Upper lobe of left lung (tissue), 6 donors: ENCODE results near the gene SKIC2. TPM values are rescaled to one million over a fixed set of nuclear protein-coding genes. Genes with fewer than 3 reads are reported as not detected.
"Not testable (repeated sequence)": the region's sequence is repeated elsewhere in the genome, so short reads cannot be mapped to it uniquely, and the experiment has no call there.

ENCODE experiments used
- ATAC-seq, 2 donors: fragments of 200-7000 bp; cut with Tn5 transposase; one replicate each; pipeline ENCODE4 v1.9.1; 2022; ENCODE audit warnings: mild to moderate bottlenecking in 2 of 2, moderate library complexity in 2 of 2; ENCODE audit not compliant: low FRiP score in 2 of 2
- DNase-seq, 2 donors: peaks; one replicate each; pipeline ENCODE4 v3.0.0-alpha.2; 2019 to 2020
- H3K27ac ChIP-seq, 4 donors: fragments of 200-600 bp; sonication (generic); one replicate each; pipeline ENCODE4 v1.5.1; 2016 to 2019
- H3K27me3 ChIP-seq, 4 donors: fragments of 200-600 bp; sonication (generic); one replicate each; pipeline ENCODE4 v1.5.1; 2017 to 2019
- H3K36me3 ChIP-seq, 4 donors: fragments of 200-600 bp; sonication (generic); one replicate each; pipeline ENCODE4 v1.5.1; 2016 to 2019
- H3K4me1 ChIP-seq, 4 donors: fragments of 200-600 bp; sonication (generic); one replicate each; pipeline ENCODE4 v1.5.1; 2018 to 2019
- H3K4me3 ChIP-seq, 4 donors: fragments of 200-600 bp; sonication (generic); one replicate each; pipeline ENCODE4 v1.5.1; 2017 to 2019; ENCODE audit warnings: mild to moderate bottlenecking in 2 of 4, moderate library complexity in 1 of 4
- H3K9me3 ChIP-seq, 4 donors: fragments of 200-600 bp; sonication (generic); one replicate each; pipeline ENCODE4 v1.5.1; 2018 to 2019
- CTCF ChIP-seq, 6 experiments: fragments of 450-650 bp in 4 of 6; fragments of 200-600 bp in 2 of 6; sonication (generic) in 2 of 6; IDR thresholded peaks; one replicate each; pipeline ENCODE4 v1.5.1; 2016 to 2019; ENCODE audit warnings: antibody characterized with exemption in 6 of 6
- EP300 ChIP-seq, 4 donors: sonication (generic); formaldehyde crosslinking; IDR thresholded peaks; one replicate each; pipeline ENCODE4 v1.5.1; 2017; ENCODE audit warnings: antibody characterized with exemption in 4 of 4, control low read depth in 2 of 4
- POLR2A ChIP-seq, 4 donors: fragments of 450-650 bp; IDR thresholded peaks; one replicate each; pipeline ENCODE4 v1.5.1; 2016 to 2017; ENCODE audit warnings: antibody characterized with exemption in 4 of 4, mild to moderate bottlenecking in 2 of 4
- POLR2AphosphoS5 ChIP-seq, 2 donors: sonication (generic); formaldehyde crosslinking; IDR thresholded peaks; one replicate each; pipeline ENCODE4 v1.5.1; 2017; ENCODE audit warnings: antibody characterized with exemption in 2 of 2
- WGBS, 2 donors: methylation state at CpG; one replicate each; pipeline ENCODE4 v1.1.5; 2017 to 2018; 5-methylcytosine and 5-hydroxymethylcytosine counted together
- total RNA-seq, 6 donors: library from RNA; depleted of rRNA in 4 of 6; stranded (reverse); fragments of >200 nt in 4 of 6; gene quantifications; one replicate each; pipeline versions ENCODE4 v1.1.0 to v1.2.1, GENCODE V29; 2016 to 2021
- donor health status: DM: no; HTN: no; CAD: no; lungs with moderate emphysema.
- donor health status: DM: no; HTN: yes; CAD: no; lungs with severe emphysema.

Gene SKIC2
- total RNA-seq, 6 donors from 2014 or later, result 27.7 to 172 (median 58.6) TPM

GRCh38 chr6:31977816-31978431 is 18.9 kb downstream of the SKIC2 start:
- TF ChIP-seq POLR2AphosphoS5 (IDR thresholded peaks at IDR 0.05) (no peak), CTCF (IDR thresholded peaks at IDR 0.05) (no peak), POLR2A (IDR thresholded peaks at IDR 0.05) (no peak), EP300 (IDR thresholded peaks at IDR 0.05) (no peak)
- peaks cover 10 to 18% (median 11%) of the 10 kb centered on the region in 4 donors for H3K4me1 ChIP-seq

GRCh38 chr6:31978831-31979230 is 19.9 kb downstream of the SKIC2 start:
- ATAC-seq (no peak), DNase-seq (no peak)
- H3K27ac ChIP-seq, result no peak overlapping the region
- H3K9me3 ChIP-seq, result no peaks in the 10 kb centered on the region
- H3K27me3 ChIP-seq, result no peaks in the 10 kb centered on the region
- no peak overlapping the region for H3K4me3 ChIP-seq
- peaks cover under 1 to 9% (median 2%) of the 10 kb centered on the region in 4 donors for H3K4me1 ChIP-seq
- WGBS, 2 donors, result 92 to 98% methylated on average over 5 of the region's 5 CpGs
- no peak for TF ChIP-seq POLR2A (IDR thresholded peaks at IDR 0.05)
- no peak for TF ChIP-seq CTCF (IDR thresholded peaks at IDR 0.05)
- no peak for TF ChIP-seq EP300 (IDR thresholded peaks at IDR 0.05)
- peaks cover 7 to 15% (median 10%) of the 10 kb centered on the region in 4 donors for H3K36me3 ChIP-seq

More at GRCh38 chr6:31977816-31978431, 18.9 kb downstream of the SKIC2 start:
- DNase-seq, result no peak
- H3K27ac ChIP-seq, result no peak overlapping the region
- no peak for ATAC-seq
- H3K36me3 ChIP-seq, result peaks cover 7 to 16% (median 10%) of the 10 kb centered on the region in 4 donors
- no peaks in the 10 kb centered on the region for H3K27me3 ChIP-seq
- 96 to 97% methylated on average over 12 of the region's 12 CpGs for WGBS, 2 donors
- H3K4me3 ChIP-seq, result no peak overlapping the region
- no peaks in the 10 kb centered on the region for H3K9me3 ChIP-seq

GRCh38 chr6:31979238-31979898 is 20.4 kb downstream of the SKIC2 start:
- Histone ChIP-seq H3K4me3 (no peak overlapping the region), H3K27me3 (no peaks in the 10 kb centered on the region), H3K4me1 (peaks cover 0 to 3% (median 0%) of the 10 kb centered on the region in 4 donors), H3K27ac (no peak overlapping the region), H3K36me3 (peaks cover 7 to 13% (median 10%) of the 10 kb centered on the region in 4 donors), H3K9me3 (no peaks in the 10 kb centered on the region)
- no peak for DNase-seq
- TF ChIP-seq POLR2A (IDR thresholded peaks at IDR 0.05), result no peak
- no peak for TF ChIP-seq CTCF (IDR thresholded peaks at IDR 0.05)
- no peak for TF ChIP-seq EP300 (IDR thresholded peaks at IDR 0.05)
- no peak for TF ChIP-seq POLR2AphosphoS5 (IDR thresholded peaks at IDR 0.05)
- 90% methylated on average over 3 of the region's 3 CpGs for WGBS, 2 donors
- ATAC-seq, result no peak

GRCh38 chr6:31980195-31980876 is 21.4 kb downstream of the SKIC2 start:
- H3K27ac ChIP-seq, H3K4me3 ChIP-seq, ATAC-seq, H3K4me1 ChIP-seq, DNase-seq, H3K9me3 ChIP-seq, H3K27me3 ChIP-seq: not testable (repeated sequence)
- 94 to 95% methylated on average over 9 to 13 of the region's 13 CpGs for WGBS, 2 donors
- H3K36me3 ChIP-seq, result peaks cover 7 to 13% (median 10%) of the 10 kb centered on the region in 4 donors

- H3K4me1 ChIP-seq, ATAC-seq, H3K9me3 ChIP-seq, H3K27me3 ChIP-seq, H3K27ac ChIP-seq, H3K4me3 ChIP-seq, DNase-seq: not testable (repeated sequence)
- peaks cover 7 to 13% (median 10%) of the 10 kb centered on the region in 4 donors for H3K36me3 ChIP-seq
- WGBS, 2 donors, result no CpG with 5 or more reads among the region's 5 CpGs
Measured at GRCh38 chr6:31980998-31981397, 22.0 kb downstream of the SKIC2 start.

GRCh38 chr6:31981744-31982143 is 22.8 kb downstream of the SKIC2 start, which contains the start of gene C4A:
TSS of gene C4A (plus strand) at chr6:31982057. CDS start at chr6:31982108, 51 bp downstream.
- DNase-seq, H3K4me3 ChIP-seq, H3K27ac ChIP-seq, H3K9me3 ChIP-seq, H3K27me3 ChIP-seq, H3K4me1 ChIP-seq: not testable (repeated sequence)
- no CpG with 5 or more reads among the region's 7 CpGs for WGBS, 2 donors
- H3K36me3 ChIP-seq, result peaks cover 7 to 13% (median 10%) of the 10 kb centered on the region in 4 donors
- ATAC-seq, result peak; percentile 45 to 63

- H3K4me3 ChIP-seq, ATAC-seq, H3K9me3 ChIP-seq, DNase-seq, H3K27ac ChIP-seq, H3K27me3 ChIP-seq, H3K36me3 ChIP-seq, H3K4me1 ChIP-seq: not testable (repeated sequence)
- no CpG with 5 or more reads among the region's 10 CpGs for WGBS, 2 donors
Measured at GRCh38 chr6:31989363-31989762, 30.4 kb downstream of the SKIC2 start.

GRCh38 chr6:31994421-31994820 is 35.4 kb downstream of the SKIC2 start:
- ATAC-seq, result peak in 1 of 2 donors; percentile 7
- not testable (repeated sequence) for H3K27me3 ChIP-seq, H3K4me3 ChIP-seq, H3K9me3 ChIP-seq, H3K4me1 ChIP-seq, H3K27ac ChIP-seq, H3K36me3 ChIP-seq
- peak in 1 of 2 donors; percentile 73 for DNase-seq
- WGBS, 2 donors, result no CpG with 5 or more reads among the region's 14 CpGs

- 80 to 100% methylated on average over 1 to 3 of the region's 6 CpGs for WGBS, 2 donors
- not testable (repeated sequence) for H3K27ac ChIP-seq, H3K27me3 ChIP-seq, H3K36me3 ChIP-seq, H3K4me3 ChIP-seq, H3K4me1 ChIP-seq, H3K9me3 ChIP-seq, ATAC-seq
- DNase-seq, result peak in 1 of 2 donors; percentile 44
Measured at GRCh38 chr6:31996385-31996784, 37.4 kb downstream of the SKIC2 start.
